GM12875 (cell line): ENCODE results near the gene RBM7.

Experiments
- H3K4me3 ChIP-seq: one replicate; pipeline ENCODE4 v1.5.1; 2011; ENCODE audit warnings: low read depth, low read length, control low read depth
- TF ChIP-seq, protein P1 (sequence below): IDR thresholded peaks from 2 replicates; pipeline ENCODE4 v1.5.1; 2011; ENCODE audit warnings: low read depth, mild to moderate bottlenecking, control low read depth, inconsistent platforms, low read length, moderate library complexity, borderline replicate concordance; ENCODE audit not compliant: insufficient read depth

Gene RBM7

DNA sequence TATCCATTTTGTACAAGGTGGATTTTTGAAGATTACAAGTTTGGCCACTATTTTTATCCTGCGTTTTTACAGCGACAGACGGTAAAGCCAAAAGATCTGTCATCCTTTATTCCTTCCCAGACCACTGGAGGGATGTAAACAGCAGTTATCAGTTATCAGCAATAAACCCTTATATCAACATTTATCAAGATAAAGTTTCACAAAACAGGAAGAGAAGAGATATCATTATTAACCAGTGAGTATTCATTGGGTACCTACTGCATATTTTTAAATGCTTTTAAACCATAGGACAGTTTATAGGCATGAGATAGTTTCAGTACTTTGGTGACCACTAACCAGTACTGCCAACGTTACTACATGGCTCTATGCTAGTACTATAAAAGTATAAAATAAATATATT is 32.9 kb downstream of the RBM7 start:
- H3K4me3 ChIP-seq: no peak overlapping the region
- TF ChIP-seq, protein P1, sequence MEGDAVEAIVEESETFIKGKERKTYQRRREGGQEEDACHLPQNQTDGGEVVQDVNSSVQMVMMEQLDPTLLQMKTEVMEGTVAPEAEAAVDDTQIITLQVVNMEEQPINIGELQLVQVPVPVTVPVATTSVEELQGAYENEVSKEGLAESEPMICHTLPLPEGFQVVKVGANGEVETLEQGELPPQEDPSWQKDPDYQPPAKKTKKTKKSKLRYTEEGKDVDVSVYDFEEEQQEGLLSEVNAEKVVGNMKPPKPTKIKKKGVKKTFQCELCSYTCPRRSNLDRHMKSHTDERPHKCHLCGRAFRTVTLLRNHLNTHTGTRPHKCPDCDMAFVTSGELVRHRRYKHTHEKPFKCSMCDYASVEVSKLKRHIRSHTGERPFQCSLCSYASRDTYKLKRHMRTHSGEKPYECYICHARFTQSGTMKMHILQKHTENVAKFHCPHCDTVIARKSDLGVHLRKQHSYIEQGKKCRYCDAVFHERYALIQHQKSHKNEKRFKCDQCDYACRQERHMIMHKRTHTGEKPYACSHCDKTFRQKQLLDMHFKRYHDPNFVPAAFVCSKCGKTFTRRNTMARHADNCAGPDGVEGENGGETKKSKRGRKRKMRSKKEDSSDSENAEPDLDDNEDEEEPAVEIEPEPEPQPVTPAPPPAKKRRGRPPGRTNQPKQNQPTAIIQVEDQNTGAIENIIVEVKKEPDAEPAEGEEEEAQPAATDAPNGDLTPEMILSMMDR: no peak

DNA sequence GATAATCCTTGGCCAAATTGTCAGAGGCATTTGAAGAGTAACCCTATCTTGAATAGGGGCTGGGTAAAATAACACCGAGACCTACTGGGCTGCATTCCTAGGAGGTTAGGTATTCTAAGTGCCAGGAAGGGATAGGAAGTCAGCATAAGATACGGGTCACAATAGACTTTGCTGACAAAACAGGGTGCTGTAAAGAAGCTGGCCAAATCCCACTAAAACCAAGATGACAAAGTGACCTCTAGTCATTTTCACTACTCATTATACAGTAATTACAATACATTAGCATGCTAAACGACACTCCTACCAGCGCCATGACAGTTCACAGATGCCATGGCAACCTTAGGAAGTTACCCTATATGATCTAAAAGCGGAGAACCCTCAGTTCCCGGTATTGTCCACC is 37.8 kb downstream of the RBM7 start:
- TF ChIP-seq, protein P1: no peak
- H3K4me3 ChIP-seq: no peak overlapping the region

DNA sequence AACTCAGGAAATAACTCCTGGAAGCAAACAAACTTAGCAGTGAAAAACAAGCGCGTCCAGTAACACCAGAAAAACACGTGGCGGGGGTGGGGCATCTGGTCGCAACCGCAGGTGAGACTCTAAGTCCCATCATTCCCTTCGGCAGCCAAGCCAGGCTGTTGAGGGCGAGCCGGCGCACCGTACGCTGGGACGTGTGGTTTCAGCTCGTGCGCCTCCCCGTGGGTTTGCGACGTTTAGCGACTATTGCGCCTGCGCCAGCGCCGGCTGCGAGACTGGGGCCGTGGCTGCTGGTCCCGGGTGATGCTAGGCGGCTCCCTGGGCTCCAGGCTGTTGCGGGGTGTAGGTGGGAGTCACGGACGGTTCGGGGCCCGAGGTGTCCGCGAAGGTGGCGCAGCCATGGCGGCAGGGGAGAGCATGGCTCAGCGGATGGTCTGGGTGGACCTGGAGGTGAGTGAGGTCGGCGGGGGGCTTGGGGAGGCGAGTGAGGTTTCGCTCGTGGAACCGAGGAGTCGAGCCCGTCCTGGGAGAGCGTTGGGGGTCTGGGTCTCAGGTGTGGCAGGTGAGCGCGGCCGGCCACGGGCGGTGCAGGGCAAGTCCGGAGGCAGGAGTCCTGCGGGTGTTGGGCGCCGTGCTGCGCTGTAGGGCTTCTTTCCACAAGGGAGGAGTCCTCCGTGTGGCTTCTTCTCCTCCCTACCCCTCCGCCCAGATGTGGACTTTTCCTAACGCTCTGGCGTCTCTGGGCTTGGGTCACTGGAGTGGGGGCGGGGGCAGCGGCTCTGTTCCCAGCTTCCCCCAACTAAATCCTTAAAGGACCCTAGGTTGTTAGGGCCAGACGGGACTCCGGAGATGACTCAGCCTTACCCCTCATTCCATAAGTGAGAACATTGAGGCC is 39.0 kb downstream of the RBM7 start, which contains the start of gene REXO2:
REXO2 (plus strand) TSS at position 239 of the 892 bp plus-strand sequence; CDS start at position 301, 62 bp downstream.
- TF ChIP-seq, protein P1: peak; percentile 22; the same call in 1 of the 2 replicates
- H3K4me3 ChIP-seq: peak within 1 kb of the TSS; percentile 82

DNA sequence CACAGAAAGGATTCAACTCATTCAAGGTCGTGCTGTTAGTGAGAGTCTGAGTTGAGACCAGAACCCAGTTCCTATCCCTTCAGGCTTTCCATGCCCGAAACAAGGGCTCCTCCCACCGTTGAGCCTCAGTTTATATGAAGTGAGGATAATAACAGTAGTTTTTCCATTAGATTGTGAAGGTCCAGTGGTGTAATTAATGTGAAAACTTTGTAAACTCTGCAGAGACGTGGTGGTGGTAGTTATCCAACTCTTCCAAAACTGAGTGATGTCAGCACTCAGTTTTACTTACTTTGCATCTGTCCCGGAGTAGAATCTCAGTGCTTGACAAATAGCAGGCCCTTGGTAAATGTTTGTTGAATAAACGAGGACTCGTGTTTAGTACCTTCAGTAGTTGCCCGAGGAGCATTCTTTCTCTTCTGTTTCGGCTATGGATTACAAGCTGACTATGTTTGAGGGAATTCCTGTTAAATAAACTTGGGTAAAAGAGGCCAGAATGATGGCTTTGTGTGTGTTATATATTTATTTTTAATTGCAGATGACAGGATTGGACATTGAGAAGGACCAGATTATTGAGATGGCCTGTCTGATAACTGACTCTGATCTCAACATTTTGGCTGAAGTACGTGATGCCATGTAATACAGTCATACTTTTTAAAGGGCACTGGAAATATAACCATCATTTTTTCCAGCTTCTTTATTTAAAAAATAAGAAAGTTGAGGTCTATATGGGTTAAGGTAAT is 39.8 kb downstream of the RBM7 start:
- TF ChIP-seq, protein P1: no peak
- peak overlapping the region; percentile 82 for H3K4me3 ChIP-seq

DNA sequence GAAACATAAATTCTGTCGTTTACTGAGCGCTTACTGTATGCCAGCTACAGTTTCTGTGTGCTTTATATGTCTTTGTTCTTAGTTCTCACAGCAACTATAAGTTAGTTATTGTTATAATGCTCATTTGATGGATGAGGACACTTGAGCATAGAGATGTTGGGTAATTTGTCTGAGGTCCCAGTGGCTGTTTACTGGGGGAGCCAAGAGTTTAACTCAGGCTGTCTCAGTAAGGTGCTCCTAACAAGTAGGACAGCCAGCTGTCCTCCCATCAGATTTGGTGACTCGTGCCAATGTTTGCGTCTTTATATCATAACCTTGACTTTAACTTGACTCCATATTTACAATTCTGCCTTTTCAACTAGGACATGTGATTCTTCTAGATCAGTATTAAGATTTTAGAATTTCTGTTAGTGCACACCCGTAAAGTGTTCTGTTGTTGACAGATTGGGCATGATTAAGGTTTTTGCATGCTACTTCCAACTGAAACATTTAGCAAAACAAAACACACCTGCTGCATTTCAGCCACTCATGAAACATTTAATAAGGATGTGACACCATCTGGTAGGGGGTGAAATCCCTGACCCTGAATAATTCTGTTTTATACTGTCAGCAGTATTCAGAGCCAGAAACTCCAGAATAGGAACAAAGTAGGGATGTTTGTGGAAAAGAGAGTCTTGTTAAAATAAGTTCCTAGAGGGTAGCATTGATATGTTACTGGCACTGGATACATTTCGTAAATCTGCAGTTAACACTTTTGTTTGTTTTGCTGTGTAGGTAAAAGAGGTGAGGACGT is 40.7 kb downstream of the RBM7 start:
- TF ChIP-seq, protein P1: no peak
- no peak overlapping the region for H3K4me3 ChIP-seq

DNA sequence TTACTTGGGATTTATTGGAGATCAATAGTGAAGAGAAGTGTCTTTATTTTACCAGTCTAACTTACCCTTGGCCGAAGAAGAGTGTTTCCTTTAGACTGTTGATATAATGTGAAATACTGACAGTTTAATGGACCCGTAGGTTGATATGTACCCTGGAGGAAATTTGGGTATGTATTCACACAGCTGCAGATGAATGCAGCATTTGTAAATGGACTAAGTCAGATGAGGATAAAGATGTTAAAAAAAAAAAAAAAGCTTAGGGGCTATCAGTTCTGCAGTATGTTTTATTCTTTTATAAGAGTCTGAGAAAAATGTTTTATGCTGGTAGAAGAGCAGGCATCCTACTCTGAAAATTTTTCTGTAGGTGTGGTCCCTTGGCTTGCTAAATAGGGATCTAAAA is 41.5 kb downstream of the RBM7 start:
- no peak overlapping the region for H3K4me3 ChIP-seq
- TF ChIP-seq, protein P1: no peak
